ENCODE results near the gene RXRB.
A peak's percentile ranks its signal among the peaks of the same experiment; 100 is the strongest.

RXRB gene

DNA sequence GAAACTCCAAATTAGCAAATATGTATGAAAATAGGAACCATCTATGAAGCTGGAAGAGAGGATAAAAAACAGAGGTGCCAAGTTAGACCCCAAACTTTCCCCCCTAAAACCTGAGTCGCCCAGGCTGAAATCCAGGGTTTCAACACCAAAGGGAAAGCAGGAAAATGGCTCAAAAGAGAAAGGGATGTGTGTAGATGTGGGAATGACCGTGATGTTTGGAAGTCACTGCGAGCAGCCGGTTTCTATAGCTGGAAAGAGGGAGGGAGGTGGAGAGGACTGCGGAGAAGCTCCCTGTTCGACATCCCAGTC, 12.3 kb upstream of the RXRB start:
- no peak for DNase-seq (ENCODE audit: extremely low read depth in 1 of 2, low read depth in 1 of 2)

GRCh38 chr6:33211666-33212422, 11.4 kb upstream of the RXRB start:
- DNase-seq (ENCODE audit: extremely low read depth in 1 of 2, low read depth in 1 of 2) = no peak

DNA sequence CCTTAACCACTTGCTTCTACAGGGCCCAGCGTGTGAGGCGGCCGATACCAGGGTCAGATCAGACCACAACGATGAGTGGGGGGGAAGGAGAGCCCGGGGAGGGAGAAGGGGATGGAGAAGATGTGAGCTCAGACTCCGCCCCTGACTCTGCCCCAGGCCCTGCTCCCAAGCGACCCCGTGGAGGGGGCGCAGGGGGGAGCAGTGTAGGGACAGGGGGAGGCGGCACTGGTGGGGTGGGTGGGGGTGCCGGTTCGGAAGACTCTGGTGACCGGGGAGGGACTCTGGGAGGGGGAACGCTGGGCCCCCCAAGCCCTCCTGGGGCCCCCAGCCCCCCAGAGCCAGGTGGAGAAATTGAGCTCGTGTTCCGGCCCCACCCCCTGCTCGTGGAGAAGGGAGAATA, 10.7 kb upstream of the RXRB start:
- DNase-seq (ENCODE audit: extremely low read depth in 1 of 2, low read depth in 1 of 2) = no peak

DNA sequence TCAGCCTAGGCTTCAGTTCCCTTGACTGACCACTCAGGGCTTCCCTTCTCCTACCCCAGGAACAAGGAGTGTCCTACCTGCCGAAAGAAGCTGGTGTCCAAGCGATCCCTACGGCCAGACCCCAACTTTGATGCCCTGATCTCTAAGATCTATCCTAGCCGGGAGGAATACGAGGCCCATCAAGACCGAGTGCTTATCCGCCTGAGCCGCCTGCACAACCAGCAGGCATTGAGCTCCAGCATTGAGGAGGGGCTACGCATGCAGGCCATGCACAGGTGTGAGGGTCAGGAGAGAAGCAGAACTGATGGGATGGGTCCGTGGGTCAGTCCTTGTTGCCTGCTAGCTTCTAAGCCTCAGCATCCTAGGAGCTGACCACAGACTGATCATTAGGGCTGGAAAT, 9.4 kb upstream of the RXRB start:
- no peak for DNase-seq (ENCODE audit: extremely low read depth in 1 of 2, low read depth in 1 of 2)

GRCh38 chr6:33208091-33208967, 7.9 kb upstream of the RXRB start, which contains the start of gene RING1:
Gene RING1, plus strand, starts transcription at chr6:33208500. Its CDS starts 323 bp downstream, at chr6:33208823.
- peak; percentile 67 to 68 for DNase-seq (ENCODE audit: extremely low read depth in 1 of 2, low read depth in 1 of 2)

DNA sequence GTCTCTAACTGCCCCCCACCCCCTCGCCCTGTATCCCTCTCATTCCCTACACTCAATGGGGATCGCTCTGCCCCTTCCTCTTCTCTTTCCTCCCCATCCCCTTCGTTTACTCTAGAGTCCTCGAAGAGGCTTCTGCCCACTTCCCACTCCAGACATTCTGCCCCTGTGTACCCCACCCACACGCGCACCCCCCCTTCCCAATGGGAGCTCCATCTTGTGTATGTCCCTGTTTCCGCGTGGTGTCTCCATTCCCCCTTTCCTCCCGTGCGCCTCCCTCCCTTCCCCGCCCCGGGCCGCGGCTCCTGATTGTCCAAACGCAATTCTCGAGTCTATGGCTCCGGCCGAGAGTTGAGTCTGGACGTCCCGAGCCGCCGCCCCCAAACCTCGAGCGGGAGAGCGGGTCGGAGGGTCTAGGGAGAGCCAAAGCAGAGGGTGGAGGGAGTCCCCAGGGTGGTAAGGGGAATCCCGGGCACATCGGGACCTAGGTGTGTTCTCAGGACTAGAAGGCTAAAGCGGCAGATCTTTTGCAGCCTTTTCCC, 7.2 kb upstream of the RXRB start:
- no peak for DNase-seq (ENCODE audit: extremely low read depth in 1 of 2, low read depth in 1 of 2)

GRCh38 chr6:33206864-33207551, 6.5 kb upstream of the RXRB start:
- DNase-seq (ENCODE audit: extremely low read depth in 1 of 2, low read depth in 1 of 2) = no peak

DNA sequence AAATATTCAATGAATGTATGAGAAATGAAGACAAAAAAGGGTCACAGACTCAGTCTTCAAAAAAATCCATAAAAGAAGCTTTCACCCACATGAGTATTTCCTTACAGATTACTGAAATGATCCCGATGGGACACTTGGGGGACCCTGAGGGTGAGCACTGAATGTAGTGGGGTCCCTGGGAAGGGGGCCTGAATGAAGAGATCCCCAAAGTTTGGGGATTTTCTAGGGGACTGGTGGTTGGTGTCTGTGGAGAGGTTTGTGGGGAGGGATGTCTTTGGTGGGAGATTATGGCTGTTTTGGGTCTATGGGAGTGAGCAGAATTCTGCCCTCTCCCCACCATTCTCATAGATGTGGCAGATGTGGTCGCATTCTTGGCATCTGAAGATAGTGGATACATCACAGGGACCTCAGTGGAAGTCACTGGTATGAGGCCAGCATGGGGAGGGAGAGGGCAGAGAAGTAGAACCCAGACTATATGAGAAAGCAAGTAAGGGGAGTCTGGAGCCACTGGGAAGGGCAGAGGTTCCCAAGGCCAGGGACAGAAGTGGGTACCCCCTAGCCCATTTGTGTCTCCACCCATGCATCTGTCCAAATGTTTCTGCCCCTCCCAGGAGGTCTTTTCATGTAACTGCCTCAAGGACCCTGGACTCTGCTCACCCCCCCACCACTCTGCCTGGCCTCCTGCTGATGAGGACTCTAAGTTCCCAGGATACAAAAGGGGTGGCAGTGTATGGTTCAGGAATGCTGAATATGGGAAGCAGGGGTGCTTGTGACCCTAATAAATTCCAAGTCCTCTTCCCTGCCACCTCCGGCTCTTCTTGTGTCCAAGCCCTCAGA, 5.8 kb upstream of the RXRB start:
- no peak for DNase-seq (ENCODE audit: extremely low read depth in 1 of 2, low read depth in 1 of 2)

DNA sequence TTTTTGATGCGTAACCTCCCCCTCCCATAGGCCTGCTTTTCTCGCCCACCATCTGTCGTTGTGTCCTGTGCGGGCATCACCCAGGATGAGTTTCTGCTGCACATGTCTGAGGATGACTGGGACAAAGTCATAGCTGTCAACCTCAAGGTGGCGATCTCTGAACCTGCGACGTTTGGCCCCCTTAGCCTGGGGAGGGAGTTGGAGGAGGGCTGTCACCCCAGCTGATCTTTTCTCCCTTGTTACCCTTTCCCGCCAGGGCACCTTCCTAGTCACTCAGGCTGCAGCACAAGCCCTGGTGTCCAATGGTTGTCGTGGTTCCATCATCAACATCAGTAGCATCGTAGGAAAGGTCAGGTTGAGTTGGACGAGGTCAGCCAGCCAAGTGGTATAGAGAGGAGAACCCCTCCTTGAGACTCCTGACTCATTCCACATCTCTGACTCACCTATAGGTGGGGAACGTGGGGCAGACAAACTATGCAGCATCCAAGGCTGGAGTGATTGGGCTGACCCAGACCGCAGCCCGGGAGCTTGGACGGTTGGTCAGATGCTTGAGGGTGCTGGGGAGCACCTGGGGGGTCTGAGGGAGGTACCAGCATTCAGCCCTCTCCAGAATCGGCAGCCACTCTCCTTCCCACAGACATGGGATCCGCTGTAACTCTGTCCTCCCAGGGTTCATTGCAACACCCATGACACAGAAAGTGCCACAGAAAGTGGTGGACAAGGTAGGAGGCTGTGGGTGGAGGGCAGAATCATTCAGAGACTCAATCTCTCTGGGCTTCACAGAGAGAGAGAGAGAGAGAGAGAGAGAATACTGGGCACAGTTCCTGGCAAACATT, 4.9 kb upstream of the RXRB start:
- DNase-seq (ENCODE audit: extremely low read depth in 1 of 2, low read depth in 1 of 2) = peak; percentile 41 to 70

DNA sequence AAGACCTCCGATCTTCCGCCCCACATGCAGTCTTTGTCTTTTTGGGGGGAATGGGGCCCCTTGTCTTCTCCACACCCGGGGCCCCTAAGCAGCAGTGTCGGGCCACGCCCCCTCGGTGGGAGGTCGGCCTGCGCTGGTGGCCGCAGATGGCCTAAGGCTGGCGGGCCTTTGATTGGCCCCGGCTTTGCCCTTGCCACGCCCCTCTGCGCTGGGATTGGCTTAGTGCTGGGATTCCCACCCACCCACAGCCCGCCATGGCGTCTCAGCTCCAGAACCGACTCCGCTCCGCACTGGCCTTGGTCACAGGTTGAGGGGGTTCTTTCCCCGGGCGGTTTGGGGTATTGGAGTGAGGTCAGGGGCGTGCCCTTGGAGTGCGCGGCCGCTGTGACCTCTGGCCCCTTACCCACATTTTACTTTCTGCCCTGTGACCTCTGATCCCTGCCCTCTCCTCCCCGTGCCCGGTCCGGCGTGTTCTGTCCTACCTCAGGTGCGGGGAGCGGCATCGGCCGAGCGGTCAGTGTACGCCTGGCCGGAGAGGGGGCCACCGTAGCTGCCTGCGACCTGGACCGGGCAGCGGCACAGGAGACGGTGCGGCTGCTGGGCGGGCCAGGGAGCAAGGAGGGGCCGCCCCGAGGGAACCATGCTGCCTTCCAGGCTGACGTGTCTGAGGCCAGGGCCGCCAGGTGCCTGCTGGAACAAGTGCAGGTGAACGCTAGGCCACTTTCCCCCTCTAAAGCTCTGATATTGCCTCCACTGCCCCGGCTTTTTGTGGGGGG, 4.1 kb upstream of the RXRB start, which contains the start of gene HSD17B8:
HSD17B8 (plus strand) TSS at position 241 of the 776 bp plus-strand sequence; CDS start at position 255, 14 bp downstream.
- DNase-seq (ENCODE audit: extremely low read depth in 1 of 2, low read depth in 1 of 2) = peak; percentile 91 to 96

DNA sequence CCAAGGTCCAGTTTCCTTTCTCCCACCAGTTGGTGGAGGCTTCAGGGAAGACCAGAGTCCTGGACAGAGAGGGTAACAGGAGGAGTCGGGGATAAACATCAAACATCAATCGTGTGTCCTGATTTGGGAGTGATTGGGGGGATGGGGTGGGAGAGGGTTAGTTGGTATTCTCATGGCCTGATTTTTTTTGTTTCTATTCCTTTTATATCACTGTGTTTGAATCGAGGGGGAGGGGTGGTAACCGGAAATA, 3.6 kb upstream of the RXRB start:
- no peak for DNase-seq (ENCODE audit: extremely low read depth in 1 of 2, low read depth in 1 of 2)

DNA sequence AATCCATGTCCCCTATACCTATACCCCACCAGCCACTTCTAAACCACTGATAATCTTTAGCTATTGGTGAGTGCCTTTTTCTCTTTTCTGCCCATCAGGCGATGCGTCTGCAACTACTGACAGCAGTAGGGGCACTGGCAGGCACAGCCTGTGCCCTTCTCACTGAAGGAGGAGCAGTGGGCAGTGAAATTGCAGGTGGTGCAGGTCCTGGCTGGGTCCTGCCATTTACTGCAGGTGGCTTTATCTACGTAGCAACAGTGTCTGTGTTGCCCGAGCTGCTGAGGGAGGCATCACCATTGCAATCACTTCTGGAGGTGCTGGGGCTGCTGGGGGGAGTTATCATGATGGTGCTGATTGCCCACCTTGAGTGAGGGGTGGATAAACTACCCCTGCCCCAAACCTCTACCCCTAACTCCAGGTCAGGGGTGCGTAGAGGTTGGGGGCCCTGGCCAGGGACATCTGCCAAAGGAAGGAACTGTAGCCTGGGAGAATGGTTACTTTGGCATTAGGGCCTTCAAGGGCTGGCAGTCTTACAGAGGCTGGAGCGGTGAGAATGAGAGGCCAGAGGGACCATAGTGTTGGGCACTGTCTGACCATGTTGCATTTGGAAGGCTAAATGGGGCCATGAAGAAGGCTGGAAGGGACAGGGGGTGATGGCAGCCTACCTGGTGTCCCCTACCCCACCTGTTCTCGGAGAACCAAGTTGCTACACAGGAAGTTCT, 3.1 kb upstream of the RXRB start:
- no peak for DNase-seq (ENCODE audit: extremely low read depth in 1 of 2, low read depth in 1 of 2)

DNA sequence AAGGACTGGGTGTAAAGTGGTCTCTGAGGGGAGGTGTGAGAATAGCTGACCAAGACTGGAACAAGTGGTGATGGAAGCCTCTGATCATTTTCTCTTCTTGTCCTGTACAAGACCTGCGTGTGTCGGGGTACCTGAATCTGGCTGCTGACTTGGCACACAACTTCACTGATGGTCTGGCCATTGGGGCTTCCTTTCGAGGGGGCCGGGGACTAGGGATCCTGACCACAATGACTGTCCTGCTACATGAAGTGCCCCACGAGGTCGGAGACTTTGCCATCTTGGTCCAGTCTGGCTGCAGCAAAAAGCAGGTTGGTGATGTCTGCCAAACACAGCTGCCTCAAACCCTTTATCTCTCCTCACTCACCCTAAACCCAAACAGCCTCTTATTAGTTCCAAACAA, 2.3 kb upstream of the RXRB start:
- no peak for DNase-seq (ENCODE audit: extremely low read depth in 1 of 2, low read depth in 1 of 2)

GRCh38 chr6:33201935-33202334, 1.5 kb upstream of the RXRB start:
- no peak for DNase-seq (ENCODE audit: extremely low read depth in 1 of 2, low read depth in 1 of 2)

GRCh38 chr6:33201147-33201545, 681 bp upstream of the RXRB start:
- no peak for DNase-seq (ENCODE audit: extremely low read depth in 1 of 2, low read depth in 1 of 2)

DNA sequence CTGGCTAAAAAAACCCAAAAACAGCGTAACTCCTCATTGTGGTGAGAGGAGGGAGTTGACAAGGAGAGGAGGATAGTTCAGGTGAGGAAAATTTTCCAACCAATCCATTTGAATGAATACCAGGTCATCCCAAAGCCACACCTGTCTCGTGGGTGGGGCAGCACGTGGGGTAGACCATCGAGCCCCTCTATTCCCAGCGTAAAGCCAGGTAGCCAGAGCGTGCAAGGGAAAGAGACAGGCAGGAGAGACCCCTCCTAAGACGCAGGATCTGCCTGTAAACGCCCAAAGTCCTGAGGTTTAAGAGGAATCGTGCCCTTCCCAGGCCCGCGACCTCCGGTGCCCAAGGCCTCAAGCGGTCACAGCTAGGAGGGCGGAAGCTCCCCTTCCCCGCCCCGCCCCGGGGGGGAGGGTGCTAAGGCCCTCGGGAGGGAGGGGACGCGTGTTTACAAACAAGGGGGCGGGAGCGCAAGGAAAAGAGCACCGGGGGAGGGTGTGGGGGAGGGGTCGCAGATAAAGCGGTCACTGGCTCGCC, 712 bp downstream of the RXRB start:
- DNase-seq (ENCODE audit: extremely low read depth in 1 of 2, low read depth in 1 of 2) = peak; percentile 46 to 67

- no peak for DNase-seq (ENCODE audit: extremely low read depth in 1 of 2, low read depth in 1 of 2)
Measured at GRCh38 chr6:33198853-33199436, 1.5 kb downstream of the RXRB start.
